B cell (primary cell): ENCODE data around the gene HS3ST3B1. TPM values are rescaled to one million over a fixed set of nuclear protein-coding genes. Genes with fewer than 3 reads are reported as not detected.

ENCODE experiments used
- ATAC-seq: fragments of 200-7000 bp; cut with Tn5 transposase; one replicate; pipeline ENCODE4 v1.10.0; 2021; ENCODE audit warnings: low read depth, mild to moderate bottlenecking, moderate number of reproducible peaks, moderate library complexity
- CTCF ChIA-PET: fragments of 350-600 bp; sonication (Branson Sonifier 250); formaldehyde crosslinking; loops from one replicate; lab custom pipeline; 2021; ENCODE audit warnings: antibody characterized with exemption, inconsistent platforms; lab: Charles Lee
- POLR2A ChIA-PET: fragments of 350-600 bp; sonication (Branson Sonifier 250); formaldehyde crosslinking; loops from one replicate; lab custom pipeline; 2021; ENCODE audit warnings: antibody characterized with exemption; lab: Charles Lee
- DNase-seq: peaks from one replicate; pipeline ENCODE4 v3.0.0; 2013
- H2AFZ ChIP-seq: 2 replicates; pipeline ENCODE4 v1.6.1; 2012; ENCODE audit warnings: mild to moderate bottlenecking, low read depth, low read length; ENCODE audit not compliant: insufficient read depth, poor library complexity, severe bottlenecking
- H3K27ac ChIP-seq, 2 donors: 1 replicate in 1 of 2; 2 replicates in 1 of 2; pipeline ENCODE4 v1.5.1; 2012 to 2013; ENCODE audit warnings: low read length in 2 of 2, mild to moderate bottlenecking in 2 of 2, moderate library complexity in 1 of 2
- H3K27me3 ChIP-seq, 4 experiments: fragments of 200-600 bp in 1 of 4; sonication (generic) in 1 of 4; replicated peaks in 1 of 4; 1 replicate in 2 of 4; 2 replicates in 2 of 4; pipeline versions ENCODE4 v1.6.1 to v1.7.0; 2013 to 2016; ENCODE audit warnings: low read length in 3 of 4, mild to moderate bottlenecking in 2 of 4, mixed read lengths in 1 of 4, moderate library complexity in 1 of 4; ENCODE audit not compliant: insufficient read depth in 4 of 4, control insufficient read depth in 3 of 4; ENCODE audit errors: control extremely low read depth in 1 of 4
- H3K36me3 ChIP-seq, 2 experiments: replicated peaks in 1 of 2; 1 replicate in 1 of 2; 2 replicates in 1 of 2; pipeline versions ENCODE4 v1.6.1 to v1.7.1; 2013; ENCODE audit warnings: low read length in 1 of 2; ENCODE audit not compliant: insufficient read depth in 2 of 2, control insufficient read depth in 1 of 2; ENCODE audit errors: control extremely low read depth in 1 of 2, extremely low read depth in 1 of 2
- H3K4me1 ChIP-seq, 2 donors: fragments of 200-600 bp in 1 of 2; sonication (generic) in 1 of 2; 1 replicate in 1 of 2; 2 replicates in 1 of 2; pipeline versions ENCODE4 v1.5.1 to v1.6.1; 2013 to 2017; ENCODE audit warnings: low read length in 2 of 2; ENCODE audit not compliant: control insufficient read depth in 2 of 2, insufficient read depth in 2 of 2
- H3K4me2 ChIP-seq: replicated peaks from 2 replicates; pipeline ENCODE3; 2012; ENCODE audit warnings: mild to moderate bottlenecking, low read depth, low read length; ENCODE audit not compliant: poor library complexity, severe bottlenecking
- H3K4me3 ChIP-seq, 5 experiments: fragments of 200-600 bp in 1 of 5; sonication (generic) in 1 of 5; 1 replicate in 3 of 5; 2 replicates in 2 of 5; pipeline versions ENCODE4 v1.5.1 to v1.7.0; 2011 to 2016; ENCODE audit warnings: low read length in 4 of 5, mild to moderate bottlenecking in 4 of 5, low read depth in 2 of 5, control low read depth in 1 of 5, moderate library complexity in 1 of 5; ENCODE audit not compliant: insufficient read depth in 1 of 5; ENCODE audit errors: control extremely low read depth in 1 of 5, extremely low read depth in 1 of 5
- H3K79me2 ChIP-seq: fragments of 200-600 bp; sonication (generic); one replicate; pipeline ENCODE4 v1.6.0; 2016; ENCODE audit warnings: low read length; ENCODE audit not compliant: control insufficient read depth, insufficient read depth
- H3K9ac ChIP-seq: fragments of 200-600 bp; sonication (generic); 2 replicates; pipeline ENCODE4 v1.6.1; 2017; ENCODE audit warnings: mild to moderate bottlenecking, low read length, moderate library complexity
- H3K9me3 ChIP-seq, 3 donors: one replicate each; pipeline versions ENCODE4 v1.6.1 to v1.7.1; 2013; ENCODE audit warnings: low read length in 2 of 3; ENCODE audit not compliant: control insufficient read depth in 2 of 3, insufficient read depth in 1 of 3; ENCODE audit errors: control extremely low read depth in 1 of 3
- H4K20me1 ChIP-seq: 2 replicates; pipeline ENCODE4 v1.6.0; 2012; ENCODE audit warnings: mild to moderate bottlenecking, low read length; ENCODE audit not compliant: insufficient read depth, control insufficient read depth, poor library complexity, severe bottlenecking
- H3K27ac Mint-ChIP-seq: one replicate; pipeline ENCODE4 v1.8.0; 2021; ENCODE audit warnings: mixed read lengths
- H3K27me3 Mint-ChIP-seq: one replicate; pipeline ENCODE4 v1.8.0; 2021; ENCODE audit warnings: mixed read lengths
- H3K4me1 Mint-ChIP-seq: one replicate; pipeline ENCODE4 v1.8.0; 2021; ENCODE audit warnings: mixed read lengths
- H3K4me3 Mint-ChIP-seq: one replicate; pipeline ENCODE4 v1.8.0; 2021; ENCODE audit warnings: mixed read lengths
- H3K9me3 Mint-ChIP-seq: one replicate; pipeline ENCODE4 v1.8.0; 2022; ENCODE audit warnings: mixed read lengths; ENCODE audit not compliant: insufficient read depth
- EZH2 ChIP-seq: IDR thresholded peaks from 2 replicates; pipeline ENCODE4 v1.6.1; 2012; ENCODE audit warnings: borderline replicate concordance, low read depth, mild to moderate bottlenecking, moderate library complexity, low read length; ENCODE audit not compliant: insufficient read depth, poor library complexity, severe bottlenecking
- WGBS: methylation state at CpG from one replicate; pipeline ENCODE4 v1.1.5; 2013; ENCODE audit warnings: missing lambda C conversion rate; ENCODE audit not compliant: insufficient coverage; 5-methylcytosine and 5-hydroxymethylcytosine counted together
- intact Hi-C: fragments of 100-400 bp; cut with micrococcal nuclease; formaldehyde crosslinking; loops from one replicate; pipeline ENCODE4 v1.10.0; 2022
- polyA plus RNA-seq: library from polyadenylated mRNA; depleted of rRNA; stranded (reverse); fragments of >200 nt; gene quantifications from 2 replicates; pipeline ENCODE4 v1.2.3, GENCODE V29; 2012
- total RNA-seq, 2 donors: library from RNA; stranded (reverse); fragments of 120-200 nt in 1 of 2; gene quantifications; 1 replicate in 1 of 2; 2 replicates in 1 of 2; pipeline versions ENCODE4 v1.2.3 to v1.2.4, GENCODE V29; 2013 to 2022
- TF ChIP-seq, protein P1 (sequence below): fragments of 200-600 bp; IDR thresholded peaks from one replicate; pipeline ENCODE4 v1.8.0; 2022; ENCODE audit warnings: antibody characterized with exemption, mild to moderate bottlenecking

The HS3ST3B1 gene
- total and polyA plus RNA-seq, 2 donors (not counting 1 experiment from before 2014, with no cell fraction given) = 0.75 to 8.4 TPM

GRCh38 chr17:14318918-14319205 is 18.0 kb downstream of the HS3ST3B1 start:
- ChIA-PET CTCF (no interaction called here), POLR2A (no interaction called here)
- Histone ChIP-seq H3K4me1 (no peaks in the 10 kb centered on the region), H2AFZ (no peak overlapping the region), H3K27ac (no peak overlapping the region), H3K36me3 (no peaks in the 10 kb centered on the region), H3K9me3 (peaks cover 0 to 2% (median 0%) of the 10 kb centered on the region in 3 donors), H3K4me3 (no peak overlapping the region), H3K4me2 (no peak overlapping the region), H3K27me3 (peaks cover 0 to 3% (median 0%) of the 10 kb centered on the region in 4 experiments), H4K20me1 (no peaks in the 10 kb centered on the region), H3K9ac (no peak overlapping the region), H3K79me2 (peaks cover 8% of the 10 kb centered on the region)
- TF ChIP-seq, protein P1, sequence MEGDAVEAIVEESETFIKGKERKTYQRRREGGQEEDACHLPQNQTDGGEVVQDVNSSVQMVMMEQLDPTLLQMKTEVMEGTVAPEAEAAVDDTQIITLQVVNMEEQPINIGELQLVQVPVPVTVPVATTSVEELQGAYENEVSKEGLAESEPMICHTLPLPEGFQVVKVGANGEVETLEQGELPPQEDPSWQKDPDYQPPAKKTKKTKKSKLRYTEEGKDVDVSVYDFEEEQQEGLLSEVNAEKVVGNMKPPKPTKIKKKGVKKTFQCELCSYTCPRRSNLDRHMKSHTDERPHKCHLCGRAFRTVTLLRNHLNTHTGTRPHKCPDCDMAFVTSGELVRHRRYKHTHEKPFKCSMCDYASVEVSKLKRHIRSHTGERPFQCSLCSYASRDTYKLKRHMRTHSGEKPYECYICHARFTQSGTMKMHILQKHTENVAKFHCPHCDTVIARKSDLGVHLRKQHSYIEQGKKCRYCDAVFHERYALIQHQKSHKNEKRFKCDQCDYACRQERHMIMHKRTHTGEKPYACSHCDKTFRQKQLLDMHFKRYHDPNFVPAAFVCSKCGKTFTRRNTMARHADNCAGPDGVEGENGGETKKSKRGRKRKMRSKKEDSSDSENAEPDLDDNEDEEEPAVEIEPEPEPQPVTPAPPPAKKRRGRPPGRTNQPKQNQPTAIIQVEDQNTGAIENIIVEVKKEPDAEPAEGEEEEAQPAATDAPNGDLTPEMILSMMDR = no peak
- TF ChIP-seq EZH2 = no peak
- Mint-ChIP-seq H3K9me3 (no peaks in the 10 kb centered on the region), H3K27ac (no peak overlapping the region), H3K4me1 (peaks cover 2% of the 10 kb centered on the region), H3K4me3 (no peak overlapping the region), H3K27me3 (peaks cover 8% of the 10 kb centered on the region)
- no peak for ATAC-seq
- intact Hi-C loops = no loop called here
- 0% methylated on average over 1 of the region's 4 CpGs for WGBS
- no peak for DNase-seq

DNA sequence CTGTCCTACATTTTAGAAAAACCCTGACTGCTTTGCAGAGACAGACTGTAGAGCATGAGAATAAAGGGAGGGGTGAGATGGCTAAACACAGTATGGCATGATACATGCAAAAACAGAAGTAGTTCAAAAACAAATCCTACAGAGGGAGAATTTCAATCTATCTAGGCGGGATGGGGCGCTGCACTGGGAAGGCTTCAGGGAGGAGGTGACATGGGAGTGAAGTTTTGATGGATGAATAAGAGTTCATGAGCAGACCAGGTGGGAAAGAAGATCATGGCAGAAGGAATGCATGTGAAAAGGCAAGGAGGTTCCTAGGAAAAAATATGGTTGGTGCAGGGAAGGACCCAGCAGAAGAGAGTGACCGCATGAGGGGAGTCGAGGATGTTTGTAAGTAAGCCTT is 19.2 kb downstream of the HS3ST3B1 start:
- H3K27ac ChIP-seq = no peak overlapping the region
- peaks cover 5% of the 10 kb centered on the region for H3K79me2 ChIP-seq
- no peak overlapping the region for H2AFZ ChIP-seq
- 98% methylated on average over 4 of the region's 4 CpGs for WGBS
- ATAC-seq (no peak), DNase-seq (no peak)
- peaks cover 0 to 3% (median 0%) of the 10 kb centered on the region in 4 experiments for H3K27me3 ChIP-seq
- no peak overlapping the region for H3K27ac Mint-ChIP-seq
- H3K9me3 ChIP-seq = peaks cover 0 to 2% (median 0%) of the 10 kb centered on the region in 3 donors
- peaks cover 2% of the 10 kb centered on the region for H3K4me1 Mint-ChIP-seq
- H3K36me3 ChIP-seq = no peaks in the 10 kb centered on the region
- no peaks in the 10 kb centered on the region for H3K9me3 Mint-ChIP-seq
- H3K4me3 ChIP-seq = no peak overlapping the region
- no peaks in the 10 kb centered on the region for H4K20me1 ChIP-seq
- no peak for TF ChIP-seq EZH2
- TF ChIP-seq, protein P1 = no peak
- peaks cover 8% of the 10 kb centered on the region for H3K27me3 Mint-ChIP-seq
- H3K9ac ChIP-seq = no peak overlapping the region
- no peaks in the 10 kb centered on the region for H3K4me1 ChIP-seq
- ChIA-PET CTCF (no interaction called here), POLR2A (no interaction called here)
- no peak overlapping the region for H3K4me2 ChIP-seq
- no peak overlapping the region for H3K4me3 Mint-ChIP-seq
- intact Hi-C loops = no loop called here
